Measurements from ENCODE around the gene DXO. TPM values are rescaled to one million over a fixed set of nuclear protein-coding genes. Genes with fewer than 3 reads are reported as not detected.

DXO gene
- total and polyA plus RNA-seq, 2 of the 13 experiments (the other 11 are each of a cell fraction or from before 2014, with no cell fraction given): 18.6 to 26.2 TPM

GRCh38 chr6:31922942-31923341 is 49.0 kb downstream of the DXO start (continued):
- TF ChIP-seq RBAK (CRISPR knock-in tag; IDR thresholded peaks at IDR 0.05) (no peak), HNRNPLL (IDR thresholded peaks at IDR 0.05; ENCODE audit: low read depth, low read length, poor library complexity, severe bottlenecking) (no peak), SNAPC4 (CRISPR knock-in tag; IDR thresholded peaks at IDR 0.05) (no peak), SP140L (CRISPR knock-in tag; IDR thresholded peaks at IDR 0.05; ENCODE audit: borderline replicate concordance) (no peak), ZFX (CRISPR knock-in tag; IDR thresholded peaks at IDR 0.05; ENCODE audit: low read depth) (peak; percentile 28; the same call in 1 of the 2 replicates), SOX5 (CRISPR knock-in tag; IDR thresholded peaks at IDR 0.05; ENCODE audit: borderline replicate concordance) (no peak), ARID4A (CRISPR knock-in tag; IDR thresholded peaks at IDR 0.05; ENCODE audit: borderline replicate concordance) (0 out of 2 replicates have a peak, but pooled peaks have one; percentile 15), ZSCAN9 (CRISPR knock-in tag; IDR thresholded peaks at IDR 0.05; ENCODE audit: borderline replicate concordance) (0 out of 2 replicates have a peak, but pooled peaks have one; percentile 29), ZNF687 (CRISPR knock-in tag; IDR thresholded peaks at IDR 0.05) (no peak), SMAD3 (CRISPR knock-in tag; IDR thresholded peaks at IDR 0.05) (no peak), ZFP36 (IDR thresholded peaks at IDR 0.05; ENCODE audit: borderline replicate concordance, low read depth, low read length, partially characterized antibody) (no peak), CSRNP1 (CRISPR knock-in tag; IDR thresholded peaks at IDR 0.05) (no peak), NFKB2 (CRISPR knock-in tag; IDR thresholded peaks at IDR 0.05; ENCODE audit: borderline replicate concordance) (no peak), ZNF143 (CRISPR knock-in tag; IDR thresholded peaks at IDR 0.05) (no peak), ZNF296 (CRISPR knock-in tag; conservative IDR thresholded peaks at IDR 0.05) (no peak)

Data from HepG2 (cell line).